ENCODE data around the gene SYNDIG1. TPM values are rescaled to one million over a fixed set of nuclear protein-coding genes. Genes with fewer than 3 reads are reported as not detected.

The SYNDIG1 gene
- total RNA-seq, 1 experiment from 2014 or later: not detected

DNA sequence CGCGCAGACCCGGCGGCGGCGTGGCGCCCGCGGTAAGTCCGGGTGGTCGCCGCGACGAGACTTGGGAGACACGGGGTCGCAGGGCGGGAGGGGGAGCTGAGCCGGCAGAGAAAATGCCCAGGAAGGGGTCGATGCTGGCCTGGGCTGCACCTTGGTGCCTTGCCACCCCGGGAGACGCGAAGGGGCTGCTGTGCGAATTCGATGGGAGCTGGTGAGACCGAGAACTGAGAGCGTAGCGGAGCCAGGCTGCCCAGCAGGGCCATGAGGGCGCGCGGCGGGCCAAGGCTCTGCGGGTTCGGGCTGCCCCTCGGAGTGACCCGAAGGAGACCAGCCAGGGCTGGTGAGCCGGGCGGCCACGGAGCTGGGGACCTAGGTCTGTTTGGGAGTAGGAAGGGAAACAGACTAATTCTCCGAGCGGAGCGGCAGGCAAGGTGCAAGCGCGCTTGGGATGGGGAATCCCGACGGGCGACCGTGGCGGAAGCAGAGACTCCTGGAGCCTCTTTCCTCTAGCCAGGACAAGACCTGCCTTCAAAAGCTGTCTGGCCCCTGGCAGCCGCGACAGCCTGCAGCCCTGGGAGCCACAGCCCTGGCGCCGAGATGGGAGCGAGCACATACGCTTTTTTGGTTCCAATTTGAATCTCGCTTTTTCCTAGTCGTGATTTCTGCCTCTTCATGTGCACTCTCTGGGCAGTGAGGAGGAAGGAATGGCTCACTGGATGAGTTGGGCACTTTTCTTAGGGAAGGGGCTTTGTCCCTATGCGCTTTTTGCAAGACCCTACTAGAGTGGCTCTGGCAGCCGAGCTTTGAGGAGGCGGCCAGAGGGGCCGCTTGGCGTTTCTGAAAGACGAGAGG is 691 bp downstream of the SYNDIG1 start:
- Histone ChIP-seq H4K20me1 (ENCODE audit: low read length) (no peaks in the 10 kb centered on the region), H3K4me3 (ENCODE audit: low read length) (no peak overlapping the region), H3K27ac (ENCODE audit: low read length) (no peak overlapping the region), H3K9me2 (replicated peaks; ENCODE audit: low read length) (no peaks in the 10 kb centered on the region), H2AFZ (ENCODE audit: low read length) (no peak overlapping the region), H3K36me3 (ENCODE audit: low read depth, low read length) (no peaks in the 10 kb centered on the region), H3K9me3 (ENCODE audit: low read length) (no peaks in the 10 kb centered on the region), H3K4me2 (ENCODE audit: low read length) (no peak overlapping the region), H3K9ac (ENCODE audit: low read length) (no peak overlapping the region), H3K4me1 (ENCODE audit: insufficient read depth, low read length) (no peaks in the 10 kb centered on the region), H3K27me3 (ENCODE audit: low read length) (peaks cover 93% of the 10 kb centered on the region), H3F3A (ENCODE audit: low read length, unreplicated experiment) (no peaks in the 10 kb centered on the region), H3K79me2 (ENCODE audit: low read length) (no peaks in the 10 kb centered on the region)
- TF ChIP-seq, protein P1, sequence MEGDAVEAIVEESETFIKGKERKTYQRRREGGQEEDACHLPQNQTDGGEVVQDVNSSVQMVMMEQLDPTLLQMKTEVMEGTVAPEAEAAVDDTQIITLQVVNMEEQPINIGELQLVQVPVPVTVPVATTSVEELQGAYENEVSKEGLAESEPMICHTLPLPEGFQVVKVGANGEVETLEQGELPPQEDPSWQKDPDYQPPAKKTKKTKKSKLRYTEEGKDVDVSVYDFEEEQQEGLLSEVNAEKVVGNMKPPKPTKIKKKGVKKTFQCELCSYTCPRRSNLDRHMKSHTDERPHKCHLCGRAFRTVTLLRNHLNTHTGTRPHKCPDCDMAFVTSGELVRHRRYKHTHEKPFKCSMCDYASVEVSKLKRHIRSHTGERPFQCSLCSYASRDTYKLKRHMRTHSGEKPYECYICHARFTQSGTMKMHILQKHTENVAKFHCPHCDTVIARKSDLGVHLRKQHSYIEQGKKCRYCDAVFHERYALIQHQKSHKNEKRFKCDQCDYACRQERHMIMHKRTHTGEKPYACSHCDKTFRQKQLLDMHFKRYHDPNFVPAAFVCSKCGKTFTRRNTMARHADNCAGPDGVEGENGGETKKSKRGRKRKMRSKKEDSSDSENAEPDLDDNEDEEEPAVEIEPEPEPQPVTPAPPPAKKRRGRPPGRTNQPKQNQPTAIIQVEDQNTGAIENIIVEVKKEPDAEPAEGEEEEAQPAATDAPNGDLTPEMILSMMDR (conservative IDR thresholded peaks at IDR 0.05; ENCODE audit: low read depth, low read length): no peak
- TF ChIP-seq EZH2phosphoT487 (IDR thresholded peaks at IDR 0.05; ENCODE audit: borderline replicate concordance, low read length): no peak
- no peak for TF ChIP-seq EZH2 (IDR thresholded peaks at IDR 0.05; ENCODE audit: low read length, unreplicated experiment)
- BruUV-seq (replicated peaks): no TSS peak
- POLR2A ChIA-PET (ENCODE audit: unreplicated experiment): no interaction called here
- ATAC-seq (no peak), DNase-seq (no peak)
- intact Hi-C loops (cut with micrococcal nuclease): no loop called here
- CTCF ChIA-PET: no interaction called here

DNA sequence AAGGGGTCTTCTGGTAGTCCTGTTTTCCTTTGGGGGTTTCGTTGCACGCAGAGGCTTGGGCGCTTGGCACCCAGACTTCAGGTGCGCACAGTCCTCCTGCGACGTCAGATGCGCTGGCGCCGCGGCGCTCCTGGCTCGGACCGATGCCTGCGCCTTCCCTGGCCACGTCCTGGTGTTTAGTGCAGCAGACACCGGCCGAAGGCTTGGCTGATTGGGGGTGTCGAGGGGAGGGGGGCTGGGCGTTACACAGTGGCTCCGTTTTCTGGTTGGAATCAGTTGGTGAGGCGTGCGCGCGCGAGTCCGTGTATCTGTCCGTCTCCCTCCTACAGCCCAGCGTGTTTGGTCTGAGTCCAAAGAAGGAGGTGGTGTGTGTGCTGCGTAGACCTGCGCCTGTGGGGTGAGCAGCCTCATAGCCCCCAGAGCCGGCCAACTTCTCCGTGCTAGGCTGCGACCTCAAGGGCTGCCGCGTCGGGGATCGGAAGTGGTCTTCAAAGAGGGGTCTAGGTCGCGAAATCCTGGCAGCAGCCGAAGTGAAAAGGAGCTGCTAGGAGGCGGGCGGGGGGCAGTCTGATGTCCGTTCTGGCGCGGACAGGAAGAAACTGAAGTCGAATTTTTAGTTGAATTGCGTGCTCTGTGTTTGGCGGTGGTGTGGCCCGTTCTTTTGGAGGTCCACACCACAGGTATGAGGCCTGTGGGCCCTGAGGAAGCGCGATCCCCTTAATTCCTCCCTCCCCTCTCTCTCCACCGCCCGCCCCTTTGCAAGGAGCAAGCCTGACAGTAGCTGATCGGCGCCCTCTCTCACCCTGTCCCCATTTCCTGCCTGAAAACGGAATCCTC is 1.5 kb downstream of the SYNDIG1 start:
- ChIA-PET POLR2A (ENCODE audit: unreplicated experiment) (interaction anchor here (0.7 kb wide), 1 partner anchor 97 kb away, joined by 19 read pairs; no protein-coding TSS in a partner anchor), CTCF (no interaction called here)
- DNase-seq: no peak
- Histone ChIP-seq H3K9ac (ENCODE audit: low read length) (no peak overlapping the region), H4K20me1 (ENCODE audit: low read length) (no peaks in the 10 kb centered on the region), H3K27me3 (ENCODE audit: low read length) (peaks cover 93% of the 10 kb centered on the region), H3K9me3 (ENCODE audit: low read length) (no peaks in the 10 kb centered on the region), H3K79me2 (ENCODE audit: low read length) (no peaks in the 10 kb centered on the region), H3K4me3 (ENCODE audit: low read length) (no peak overlapping the region), H3K36me3 (ENCODE audit: low read depth, low read length) (no peaks in the 10 kb centered on the region), H3K4me1 (ENCODE audit: insufficient read depth, low read length) (no peaks in the 10 kb centered on the region), H3K4me2 (ENCODE audit: low read length) (no peak overlapping the region), H3K9me2 (replicated peaks; ENCODE audit: low read length) (no peaks in the 10 kb centered on the region), H2AFZ (ENCODE audit: low read length) (no peak overlapping the region), H3K27ac (ENCODE audit: low read length) (no peak overlapping the region), H3F3A (ENCODE audit: low read length, unreplicated experiment) (no peaks in the 10 kb centered on the region)
- ATAC-seq: no peak
- TF ChIP-seq, protein P1 (conservative IDR thresholded peaks at IDR 0.05; ENCODE audit: low read depth, low read length): no peak
- TF ChIP-seq EZH2 (IDR thresholded peaks at IDR 0.05; ENCODE audit: low read length, unreplicated experiment) (no peak), EZH2phosphoT487 (IDR thresholded peaks at IDR 0.05; ENCODE audit: borderline replicate concordance, low read length) (no peak)
- no TSS peak for BruUV-seq (replicated peaks)
- intact Hi-C loops (cut with micrococcal nuclease): no loop called here

Measured in PC-3 (cell line).